GM12865 (cell line): ENCODE results near the gene ULK1.
"Not testable (repeated sequence)": the region's sequence is repeated elsewhere in the genome, so short reads cannot be mapped to it uniquely, and the experiment has no call there.

Experiments
- DNase-seq: peaks from one replicate; pipeline ENCODE4 v3.0.0; 2010; ENCODE audit warnings: low read depth
- H3K4me3 ChIP-seq: 2 replicates; pipeline ENCODE4 v1.5.1; 2011; ENCODE audit warnings: mild to moderate bottlenecking, low read depth, low read length, control low read depth
- TF ChIP-seq, protein P1 (sequence below): IDR thresholded peaks from 2 replicates; pipeline ENCODE4 v1.5.1; 2011; ENCODE audit warnings: low read length, control low read depth, low read depth, inconsistent platforms; ENCODE audit not compliant: insufficient read depth; ENCODE audit errors: missing control alignments

The ULK1 gene

GRCh38 chr12:131949431-131950181 lies 55.2 kb downstream of the ULK1 start, which contains the start of gene EP400:
EP400 (plus strand) TSS chr12:131949942; CDS start chr12:131960620, 10,678 bp downstream.
- peak within 1 kb of the TSS; percentile 97 for H3K4me3 ChIP-seq
- TF ChIP-seq, protein P1, sequence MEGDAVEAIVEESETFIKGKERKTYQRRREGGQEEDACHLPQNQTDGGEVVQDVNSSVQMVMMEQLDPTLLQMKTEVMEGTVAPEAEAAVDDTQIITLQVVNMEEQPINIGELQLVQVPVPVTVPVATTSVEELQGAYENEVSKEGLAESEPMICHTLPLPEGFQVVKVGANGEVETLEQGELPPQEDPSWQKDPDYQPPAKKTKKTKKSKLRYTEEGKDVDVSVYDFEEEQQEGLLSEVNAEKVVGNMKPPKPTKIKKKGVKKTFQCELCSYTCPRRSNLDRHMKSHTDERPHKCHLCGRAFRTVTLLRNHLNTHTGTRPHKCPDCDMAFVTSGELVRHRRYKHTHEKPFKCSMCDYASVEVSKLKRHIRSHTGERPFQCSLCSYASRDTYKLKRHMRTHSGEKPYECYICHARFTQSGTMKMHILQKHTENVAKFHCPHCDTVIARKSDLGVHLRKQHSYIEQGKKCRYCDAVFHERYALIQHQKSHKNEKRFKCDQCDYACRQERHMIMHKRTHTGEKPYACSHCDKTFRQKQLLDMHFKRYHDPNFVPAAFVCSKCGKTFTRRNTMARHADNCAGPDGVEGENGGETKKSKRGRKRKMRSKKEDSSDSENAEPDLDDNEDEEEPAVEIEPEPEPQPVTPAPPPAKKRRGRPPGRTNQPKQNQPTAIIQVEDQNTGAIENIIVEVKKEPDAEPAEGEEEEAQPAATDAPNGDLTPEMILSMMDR = peak; percentile 67
- DNase-seq = peak; percentile 97

DNA sequence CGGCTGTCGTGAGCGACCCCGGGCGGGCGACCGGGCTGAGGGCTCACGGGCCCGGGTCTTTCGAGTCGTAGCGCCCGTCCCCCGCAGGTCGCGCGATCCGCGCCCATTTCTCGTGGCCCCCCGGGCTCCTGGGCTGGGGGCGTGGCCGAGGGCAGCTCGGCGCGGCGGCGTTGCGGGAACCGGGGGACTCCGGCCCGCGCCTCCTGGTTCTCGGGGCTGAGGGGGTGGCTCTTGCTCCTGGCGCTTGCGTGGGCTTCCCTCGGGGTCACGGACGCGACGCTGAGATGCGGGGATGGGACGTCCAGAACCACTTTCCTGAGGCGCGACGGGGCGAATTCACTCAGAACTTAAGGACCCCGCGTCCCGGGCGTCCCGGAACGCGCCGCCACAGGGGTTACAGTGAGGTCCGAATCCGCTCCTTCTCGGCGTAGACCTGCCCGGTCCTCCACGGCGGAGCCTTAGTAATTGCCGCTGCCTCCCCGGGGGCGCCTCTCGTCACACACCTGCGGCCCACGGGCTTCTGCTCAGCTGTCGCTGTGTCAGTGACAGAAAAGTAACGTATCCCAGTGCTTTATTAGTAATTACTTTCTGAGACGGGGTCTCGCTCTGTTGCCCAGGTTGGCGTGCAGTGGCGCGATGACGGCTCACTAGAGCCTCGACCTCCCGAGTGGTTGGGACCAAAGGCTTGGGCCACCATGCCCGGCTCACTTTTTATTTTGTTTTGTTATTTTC lies 55.9 kb downstream of the ULK1 start:
- TF ChIP-seq, protein P1 = no peak
- peak; percentile 52 for DNase-seq
- H3K4me3 ChIP-seq = peak overlapping the region; percentile 97

GRCh38 chr12:131953810-131954209 lies 59.4 kb downstream of the ULK1 start:
- DNase-seq, H3K4me3 ChIP-seq: not testable (repeated sequence)

DNA sequence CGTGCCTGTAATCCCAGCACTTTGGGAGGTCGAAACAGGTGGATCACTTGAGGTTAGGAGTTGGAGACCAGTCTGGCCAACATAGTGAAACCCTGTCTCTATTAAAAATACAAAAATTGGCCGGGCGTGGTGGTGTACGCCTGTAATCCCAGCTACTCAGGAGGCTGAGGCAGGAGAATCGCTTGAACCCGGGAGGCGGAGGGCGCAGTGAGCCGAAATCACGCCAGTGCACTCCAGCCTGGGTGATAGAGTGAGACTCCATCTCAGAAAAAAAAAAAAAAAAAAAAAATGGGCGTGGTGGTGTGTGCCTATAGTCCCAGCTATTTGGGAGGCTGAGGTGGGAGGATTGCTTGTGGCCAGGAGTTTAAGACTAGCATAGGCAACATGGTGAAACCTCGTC lies 60.0 kb downstream of the ULK1 start:
- DNase-seq = not testable (repeated sequence)

GRCh38 chr12:131959116-131959515 lies 64.7 kb downstream of the ULK1 start:
- TF ChIP-seq, protein P1 = no peak
- no peak overlapping the region for H3K4me3 ChIP-seq
- DNase-seq = no peak

More for the DNA sequence above, 60.0 kb downstream of the ULK1 start:
- H3K4me3 ChIP-seq = not testable (repeated sequence)

- H3K4me3 ChIP-seq = no peak overlapping the region
- no peak for DNase-seq
- TF ChIP-seq, protein P1 = no peak
These were observed 65.5 kb downstream of the ULK1 start for GRCh38 chr12:131959641-131960589.

DNA sequence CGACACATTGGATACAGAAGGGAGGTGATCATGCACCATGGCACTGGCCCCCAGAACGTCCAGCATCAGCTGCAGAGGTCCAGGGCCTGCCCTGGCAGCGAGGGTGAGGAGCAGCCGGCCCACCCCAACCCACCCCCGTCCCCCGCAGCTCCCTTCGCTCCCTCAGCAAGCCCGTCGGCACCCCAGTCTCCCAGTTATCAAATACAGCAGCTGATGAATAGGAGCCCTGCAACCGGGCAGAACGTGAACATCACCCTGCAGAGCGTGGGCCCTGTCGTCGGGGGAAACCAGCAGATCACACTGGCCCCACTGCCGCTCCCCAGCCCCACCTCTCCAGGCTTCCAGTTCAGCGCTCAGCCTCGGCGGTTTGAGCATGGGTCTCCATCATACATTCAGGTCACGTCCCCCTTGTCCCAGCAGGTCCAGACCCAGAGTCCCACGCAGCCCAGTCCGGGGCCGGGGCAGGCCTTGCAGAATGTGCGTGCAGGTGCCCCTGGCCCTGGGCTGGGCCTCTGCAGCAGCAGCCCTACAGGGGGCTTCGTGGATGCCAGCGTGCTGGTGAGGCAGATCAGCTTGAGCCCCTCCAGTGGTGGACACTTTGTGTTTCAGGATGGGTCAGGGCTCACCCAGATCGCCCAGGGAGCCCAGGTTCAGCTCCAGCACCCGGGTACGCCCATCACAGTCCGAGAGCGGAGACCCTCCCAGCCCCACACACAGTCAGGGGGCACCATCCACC lies 66.3 kb downstream of the ULK1 start:
- DNase-seq = not testable (repeated sequence)

DNA sequence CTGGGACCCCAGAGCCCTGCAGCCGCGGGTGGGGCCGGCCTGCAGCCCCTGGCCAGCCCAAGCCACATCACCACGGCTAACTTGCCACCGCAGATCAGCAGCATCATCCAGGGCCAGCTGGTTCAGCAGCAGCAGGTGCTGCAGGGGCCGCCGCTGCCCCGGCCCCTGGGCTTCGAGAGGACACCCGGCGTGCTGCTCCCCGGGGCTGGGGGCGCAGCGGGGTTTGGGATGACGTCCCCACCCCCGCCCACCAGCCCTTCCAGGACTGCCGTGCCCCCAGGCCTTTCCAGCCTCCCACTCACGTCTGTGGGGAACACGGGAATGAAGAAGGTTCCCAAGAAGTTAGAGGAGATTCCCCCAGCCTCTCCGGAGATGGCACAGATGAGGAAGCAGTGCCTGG lies 66.9 kb downstream of the ULK1 start:
- not testable (repeated sequence) for DNase-seq, H3K4me3 ChIP-seq

More for the DNA sequence above, 66.3 kb downstream of the ULK1 start:
- H3K4me3 ChIP-seq = not testable (repeated sequence)
